GM19240 (cell line): Measurements from ENCODE around the gene CPLX3.

ENCODE experiments used
- DNase-seq: peaks from one replicate; pipeline ENCODE4 v3.0.0; 2011; ENCODE audit warnings: low spot score; ENCODE audit not compliant: insufficient read length

Gene CPLX3

DNA sequence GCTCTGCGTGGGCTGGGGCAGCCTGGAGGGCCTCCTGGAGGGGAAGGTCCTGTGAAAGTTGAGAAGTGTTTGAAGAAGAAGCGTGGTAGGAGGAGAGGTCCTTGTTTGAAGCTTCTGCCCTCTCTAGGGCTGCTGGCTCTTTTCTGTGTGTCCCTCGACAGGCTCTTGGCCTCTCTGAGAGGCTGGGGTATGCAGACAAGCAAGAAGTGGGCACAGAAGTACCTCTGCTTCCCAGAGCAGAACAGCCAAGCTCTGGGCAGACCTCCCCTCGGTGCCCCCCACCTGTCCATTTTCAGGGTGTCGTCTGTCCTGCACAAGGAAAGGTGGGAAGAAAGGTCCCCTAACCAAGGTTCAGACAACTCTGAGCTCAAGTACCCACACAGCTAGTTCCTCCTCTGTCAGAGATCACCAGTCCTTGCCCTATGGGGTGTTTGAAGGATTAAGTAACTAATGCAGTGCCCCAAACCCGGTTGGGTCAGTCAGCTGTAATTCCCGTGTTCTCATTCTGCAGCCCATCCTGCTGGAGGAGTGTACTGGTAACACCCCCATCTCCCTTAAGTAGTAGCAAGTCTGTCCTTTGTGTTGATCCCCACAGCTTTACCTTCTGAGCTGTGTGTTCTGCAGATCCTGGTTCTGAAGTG is 38.3 kb upstream of the CPLX3 start:
- DNase-seq, result no peak

GRCh38 chr15:74788683-74789151 is 37.7 kb upstream of the CPLX3 start:
- no peak for DNase-seq

DNA sequence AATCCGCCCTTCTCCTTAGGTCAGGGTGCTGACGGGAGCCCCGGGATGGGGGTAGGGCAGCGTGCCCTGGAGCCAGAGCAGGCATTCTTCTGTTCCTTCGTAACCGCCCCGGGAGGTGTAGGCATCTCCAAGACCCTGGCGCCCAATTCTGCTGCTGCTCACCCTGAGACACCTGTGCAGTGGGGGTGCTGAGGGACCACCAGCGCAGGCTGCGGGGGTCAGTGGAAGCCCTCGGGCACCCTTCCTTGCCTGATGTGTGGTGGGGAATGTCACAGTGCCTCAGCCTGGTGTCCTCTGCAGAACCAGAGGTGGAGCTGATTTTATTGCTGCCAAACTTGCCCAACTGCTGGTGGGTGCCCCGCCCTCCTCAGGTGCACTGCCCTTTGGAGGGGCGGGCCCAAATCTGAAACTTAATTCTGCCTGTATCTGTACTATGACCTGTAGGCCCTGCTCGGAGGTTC is 37.2 kb upstream of the CPLX3 start:
- no peak for DNase-seq

GRCh38 chr15:74789741-74790079 is 36.7 kb upstream of the CPLX3 start:
- DNase-seq, result no peak

DNA sequence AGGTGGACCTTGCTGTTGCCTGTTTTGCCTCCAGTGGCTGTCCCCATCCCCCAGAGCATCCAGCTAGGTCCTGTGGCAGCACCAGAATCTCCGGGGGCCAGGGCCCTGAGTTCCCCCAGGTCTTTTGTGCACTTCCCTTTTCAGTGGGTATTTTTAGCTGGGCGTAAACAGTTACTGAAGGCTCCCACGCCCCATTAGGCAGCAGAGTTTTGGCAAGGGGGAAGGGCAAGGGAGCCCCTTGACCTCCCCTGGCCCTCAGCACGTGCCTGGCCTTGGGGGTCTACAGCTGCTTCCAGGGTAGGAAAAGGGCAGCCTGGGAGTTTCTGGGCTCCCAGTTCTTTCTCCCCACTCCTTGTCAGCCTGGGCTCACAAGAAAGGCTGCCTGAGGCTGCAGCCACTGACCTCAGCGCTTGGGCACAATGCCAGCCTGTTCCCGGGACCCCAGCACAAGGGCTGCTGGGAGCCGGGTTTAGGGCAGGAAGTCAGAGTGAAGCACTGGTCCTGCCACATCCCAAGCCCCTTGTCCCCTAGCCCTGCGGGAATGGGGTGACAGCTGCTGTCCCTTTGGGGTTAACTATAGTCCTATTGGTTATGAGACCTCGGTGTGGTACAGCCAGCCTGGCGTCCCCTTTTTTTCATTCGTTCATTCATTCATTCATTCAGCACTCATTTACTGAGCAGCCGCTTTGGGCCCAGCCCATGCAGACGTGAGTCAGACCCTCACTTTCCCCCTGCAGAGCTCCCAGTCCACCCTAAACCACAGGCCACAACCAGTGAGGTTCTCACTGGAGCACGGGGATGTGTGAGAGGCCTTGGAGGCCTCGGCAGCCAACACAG is 36.1 kb upstream of the CPLX3 start:
- no peak for DNase-seq

GRCh38 chr15:74791007-74791406 is 35.4 kb upstream of the CPLX3 start:
- DNase-seq, result no peak

DNA sequence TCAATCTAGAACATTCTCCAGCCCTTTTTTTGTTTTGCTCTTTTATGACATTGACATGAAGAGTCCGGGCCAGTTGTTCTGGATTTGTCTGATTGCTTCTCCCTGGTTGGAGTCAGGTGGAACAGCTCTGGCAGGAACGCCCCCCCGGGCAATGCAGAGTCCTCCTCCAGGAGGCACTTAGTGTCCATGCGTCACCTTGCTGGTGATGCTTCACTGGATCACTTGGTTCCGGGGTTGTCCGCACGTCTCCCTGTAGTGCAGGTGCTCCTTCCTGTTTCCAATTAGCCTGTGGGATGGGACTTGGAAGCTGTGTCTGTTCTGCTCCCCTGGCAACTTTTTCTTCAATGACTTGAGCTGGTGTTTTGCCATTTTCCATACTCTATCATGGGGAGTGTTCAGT is 34.8 kb upstream of the CPLX3 start:
- no peak for DNase-seq

- no peak for DNase-seq
These were observed 34.0 kb upstream of the CPLX3 start for GRCh38 chr15:74792227-74793016.

DNA sequence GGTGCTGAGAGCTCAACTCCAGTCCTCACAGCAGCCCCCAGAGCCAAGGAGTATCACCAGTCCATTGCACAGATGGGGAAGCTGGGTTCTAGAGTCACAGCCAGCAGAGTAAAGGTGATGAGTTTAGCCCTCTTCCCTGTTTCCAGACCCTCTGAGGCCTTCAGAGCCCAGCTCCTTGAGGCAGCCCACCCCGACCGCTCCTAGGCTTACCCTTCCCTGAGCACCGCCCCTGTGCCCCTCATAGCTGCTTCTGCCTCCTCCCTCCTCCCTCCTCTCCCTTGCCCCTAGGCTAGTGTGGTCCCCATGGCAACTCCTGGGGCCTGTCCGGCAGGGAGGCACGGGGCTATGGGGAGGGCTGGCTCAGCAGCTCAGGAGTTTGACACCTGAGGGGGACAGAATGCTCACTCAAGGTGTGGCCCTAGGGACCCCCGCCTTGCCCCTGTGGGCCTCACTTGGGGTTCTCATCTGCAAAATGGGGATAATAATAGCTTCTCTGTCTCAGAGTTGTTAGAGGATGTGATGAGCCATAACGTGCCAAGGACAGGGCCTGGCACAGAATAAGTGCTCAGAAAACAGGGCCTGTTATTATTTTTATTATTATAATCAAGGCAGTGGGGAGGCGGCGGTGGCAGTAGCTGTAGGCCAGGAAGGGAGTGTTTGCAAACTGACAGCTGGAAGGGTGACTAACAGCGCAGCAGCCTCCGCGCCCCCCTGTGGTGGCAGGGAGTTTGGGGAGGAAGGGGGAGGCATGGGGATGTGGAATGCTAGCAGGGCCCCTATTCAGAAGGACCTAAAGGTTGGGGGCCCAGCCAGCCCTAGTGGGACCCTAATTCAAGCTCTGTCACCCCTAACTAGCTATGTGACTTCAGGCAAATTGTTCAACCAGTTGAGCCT is 33.0 kb upstream of the CPLX3 start:
- no peak for DNase-seq

DNA sequence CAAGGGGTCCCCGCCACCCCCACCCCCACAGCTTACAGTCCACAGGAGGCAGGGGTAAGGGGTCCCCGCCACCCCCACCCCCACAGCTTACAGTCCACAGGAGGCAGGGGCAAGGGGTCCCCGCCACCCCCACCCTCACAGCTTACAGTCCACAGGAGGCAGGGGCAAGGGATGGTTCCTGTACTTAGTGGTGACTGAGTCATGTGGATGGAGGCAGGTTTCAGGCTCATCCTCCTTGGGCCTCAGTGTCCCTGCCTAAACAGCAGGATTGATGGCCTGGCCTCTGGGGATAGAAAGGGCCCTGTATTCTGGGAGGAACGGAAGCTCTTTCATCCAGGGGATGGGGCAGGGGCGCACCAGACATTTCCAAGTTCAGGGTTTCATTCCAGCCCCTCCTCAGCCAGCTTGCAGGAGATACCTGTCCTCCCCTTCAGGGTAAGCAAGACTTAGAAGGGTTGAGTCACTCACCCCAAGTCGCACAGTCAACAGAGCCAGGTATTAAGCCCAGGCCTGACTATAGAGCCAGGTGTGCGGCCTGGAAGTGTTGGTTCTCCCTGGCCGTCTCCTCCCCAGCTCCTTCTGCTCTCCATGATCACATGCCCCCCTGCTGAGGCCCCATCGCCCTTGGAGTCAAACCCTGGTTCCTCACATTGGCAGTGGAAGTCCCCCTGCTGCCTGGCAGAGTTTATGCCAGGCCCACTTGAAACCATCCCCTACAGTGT is 32.0 kb upstream of the CPLX3 start:
- no peak for DNase-seq

GRCh38 chr15:74794970-74795349 is 31.5 kb upstream of the CPLX3 start:
- no peak for DNase-seq

GRCh38 chr15:74795966-74796625 is 30.3 kb upstream of the CPLX3 start:
- no peak for DNase-seq

GRCh38 chr15:74798388-74799254 is 27.8 kb upstream of the CPLX3 start:
- DNase-seq, result no peak

GRCh38 chr15:74799255-74799855 is 27.1 kb upstream of the CPLX3 start:
- no peak for DNase-seq

GRCh38 chr15:74799856-74800558 is 26.4 kb upstream of the CPLX3 start:
- peak; percentile 88 for DNase-seq

GRCh38 chr15:74800559-74801094 is 25.8 kb upstream of the CPLX3 start:
- no peak for DNase-seq

- DNase-seq, result no peak
These were observed 25.0 kb upstream of the CPLX3 start for GRCh38 chr15:74801311-74801997.
